A673 (cell line): Measurements from ENCODE around the gene WDPCP. TPM values are rescaled to one million over a fixed set of nuclear protein-coding genes. Genes with fewer than 3 reads are reported as not detected.

Experiments
- BruUV-seq: library from RNA; stranded (reverse); fragments of 400-500 nt; replicated peaks from 2 replicates; lab custom pipeline; 2021; lab: Mats Ljungman, UMichigan
- CTCF ChIA-PET: fragments of 300-600 bp; sonication (Branson Sonifier 250); formaldehyde crosslinking; loops from one replicate; lab custom pipeline; 2022; ENCODE audit warnings: antibody characterized with exemption; lab: Charles Lee
- POLR2A ChIA-PET: fragments of 300-600 bp; sonication (Branson Sonifier 250); formaldehyde crosslinking; loops from one replicate; lab custom pipeline; 2022; ENCODE audit warnings: antibody characterized with exemption; ENCODE audit not compliant: low non-redundant PET; lab: Charles Lee
- DNase-seq: peaks from one replicate; pipeline ENCODE4 v3.0.0-alpha.2; 2015; ENCODE audit warnings: low spot score
- H3K27ac ChIP-seq: fragments of 200-600 bp; sonication (generic); 2 replicates; pipeline ENCODE4 v1.5.1; 2016; ENCODE audit warnings: mixed run types, low read depth, mild to moderate bottlenecking, mixed read lengths, antibody characterized with exemption, low read length; ENCODE audit not compliant: poor library complexity, severe bottlenecking
- H3K27me3 ChIP-seq: fragments of 200-600 bp; sonication (generic); replicated peaks from 2 replicates; pipeline ENCODE4 v1.6.1; 2017; ENCODE audit warnings: mixed run types, low read depth, mild to moderate bottlenecking, mixed read lengths, antibody characterized with exemption, low read length; ENCODE audit not compliant: insufficient read depth, poor library complexity
- H3K36me3 ChIP-seq: fragments of 200-600 bp; sonication (generic); 2 replicates; pipeline ENCODE4 v1.6.1; 2016; ENCODE audit warnings: mixed run types, mild to moderate bottlenecking, mixed read lengths, antibody characterized with exemption, low read length; ENCODE audit not compliant: insufficient read depth, poor library complexity, severe bottlenecking
- H3K4me1 ChIP-seq: fragments of 200-600 bp; sonication (generic); 2 replicates; pipeline ENCODE4 v1.6.1; 2017; ENCODE audit warnings: mixed run types, mild to moderate bottlenecking, mixed read lengths, antibody characterized with exemption, low read length; ENCODE audit not compliant: insufficient read depth, poor library complexity, severe bottlenecking
- H3K4me3 ChIP-seq: fragments of 200-600 bp; sonication (generic); 2 replicates; pipeline ENCODE4 v1.5.1; 2016; ENCODE audit warnings: low read depth, mixed run types, mild to moderate bottlenecking, mixed read lengths, low read length; ENCODE audit not compliant: poor library complexity, severe bottlenecking
- H3K9me3 ChIP-seq: fragments of 200-600 bp; sonication (generic); 2 replicates; pipeline ENCODE4 v1.6.1; 2016; ENCODE audit warnings: mixed run types, low read depth, mild to moderate bottlenecking, mixed read lengths, antibody characterized with exemption, low read length; ENCODE audit not compliant: poor library complexity, severe bottlenecking
- EZH2 ChIP-seq: fragments of 200-600 bp; sonication (generic); IDR thresholded peaks from 2 replicates; pipeline ENCODE4 v1.6.1; 2017; ENCODE audit warnings: borderline replicate concordance, low read depth, mild to moderate bottlenecking, mixed read lengths, antibody characterized with exemption, low read length; ENCODE audit not compliant: poor library complexity, severe bottlenecking
- intact Hi-C: fragments of 100-400 bp; cut with micrococcal nuclease; formaldehyde crosslinking; loops from one replicate; pipeline ENCODE4 v1.10.0; 2022; ENCODE audit not compliant: unreplicated experiment
- total RNA-seq: library from RNA; stranded (reverse); gene quantifications from 2 replicates; pipeline ENCODE4 v1.2.3, GENCODE V29; 2021
- TF ChIP-seq, protein P1 (sequence below): fragments of 300-800, 200-600 bp; sonication (generic); conservative IDR thresholded peaks from 2 replicates; pipeline ENCODE4 v1.5.1; 2017; ENCODE audit warnings: low read depth, mild to moderate bottlenecking, antibody characterized with exemption, low read length, moderate library complexity, mixed read lengths

Gene WDPCP
- total RNA-seq, 1 experiment from 2014 or later = 7.9 TPM

- intact Hi-C loops = loop anchor here (10.0 kb wide), 1 partner anchor 641 kb away; no protein-coding TSS in a partner anchor
- no peaks in the 10 kb centered on the region for H3K27me3 ChIP-seq
- no peak overlapping the region for H3K27ac ChIP-seq
- ChIA-PET POLR2A (no interaction called here), CTCF (interaction anchor here (0.9 kb wide), 1 partner anchor 19 kb away, joined by 4 read pairs; no protein-coding TSS in a partner anchor)
- no peaks in the 10 kb centered on the region for H3K4me1 ChIP-seq
- DNase-seq = no peak
- TF ChIP-seq, protein P1, sequence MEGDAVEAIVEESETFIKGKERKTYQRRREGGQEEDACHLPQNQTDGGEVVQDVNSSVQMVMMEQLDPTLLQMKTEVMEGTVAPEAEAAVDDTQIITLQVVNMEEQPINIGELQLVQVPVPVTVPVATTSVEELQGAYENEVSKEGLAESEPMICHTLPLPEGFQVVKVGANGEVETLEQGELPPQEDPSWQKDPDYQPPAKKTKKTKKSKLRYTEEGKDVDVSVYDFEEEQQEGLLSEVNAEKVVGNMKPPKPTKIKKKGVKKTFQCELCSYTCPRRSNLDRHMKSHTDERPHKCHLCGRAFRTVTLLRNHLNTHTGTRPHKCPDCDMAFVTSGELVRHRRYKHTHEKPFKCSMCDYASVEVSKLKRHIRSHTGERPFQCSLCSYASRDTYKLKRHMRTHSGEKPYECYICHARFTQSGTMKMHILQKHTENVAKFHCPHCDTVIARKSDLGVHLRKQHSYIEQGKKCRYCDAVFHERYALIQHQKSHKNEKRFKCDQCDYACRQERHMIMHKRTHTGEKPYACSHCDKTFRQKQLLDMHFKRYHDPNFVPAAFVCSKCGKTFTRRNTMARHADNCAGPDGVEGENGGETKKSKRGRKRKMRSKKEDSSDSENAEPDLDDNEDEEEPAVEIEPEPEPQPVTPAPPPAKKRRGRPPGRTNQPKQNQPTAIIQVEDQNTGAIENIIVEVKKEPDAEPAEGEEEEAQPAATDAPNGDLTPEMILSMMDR = no peak
- TF ChIP-seq EZH2 = no peak
- no TSS peak for BruUV-seq
- H3K4me3 ChIP-seq = no peak overlapping the region
- H3K36me3 ChIP-seq = no peaks in the 10 kb centered on the region
- no peaks in the 10 kb centered on the region for H3K9me3 ChIP-seq
These were observed 162.7 kb downstream of the WDPCP start for GRCh38 chr2:63425606-63426005.

- intact Hi-C loops = loop anchor here (10.0 kb wide), 1 partner anchor 640 kb away; no protein-coding TSS in a partner anchor
- no peak overlapping the region for H3K27ac ChIP-seq
- no peaks in the 10 kb centered on the region for H3K27me3 ChIP-seq
- CTCF ChIA-PET = interaction anchor here (0.6 to 1.0 kb wide), 3 partner anchors 19 to 62 kb away, joined by 3 to 4 read pairs (median 3); no protein-coding TSS in a partner anchor
- BruUV-seq = no TSS peak
- no peaks in the 10 kb centered on the region for H3K9me3 ChIP-seq
- no peak for DNase-seq
- POLR2A ChIA-PET = no interaction called here
- TF ChIP-seq, protein P1 = no peak
- no peak for TF ChIP-seq EZH2
- H3K4me1 ChIP-seq = no peaks in the 10 kb centered on the region
- H3K4me3 ChIP-seq = no peak overlapping the region
- no peaks in the 10 kb centered on the region for H3K36me3 ChIP-seq
These were observed 163.2 kb downstream of the WDPCP start for GRCh38 chr2:63425079-63425416.

DNA sequence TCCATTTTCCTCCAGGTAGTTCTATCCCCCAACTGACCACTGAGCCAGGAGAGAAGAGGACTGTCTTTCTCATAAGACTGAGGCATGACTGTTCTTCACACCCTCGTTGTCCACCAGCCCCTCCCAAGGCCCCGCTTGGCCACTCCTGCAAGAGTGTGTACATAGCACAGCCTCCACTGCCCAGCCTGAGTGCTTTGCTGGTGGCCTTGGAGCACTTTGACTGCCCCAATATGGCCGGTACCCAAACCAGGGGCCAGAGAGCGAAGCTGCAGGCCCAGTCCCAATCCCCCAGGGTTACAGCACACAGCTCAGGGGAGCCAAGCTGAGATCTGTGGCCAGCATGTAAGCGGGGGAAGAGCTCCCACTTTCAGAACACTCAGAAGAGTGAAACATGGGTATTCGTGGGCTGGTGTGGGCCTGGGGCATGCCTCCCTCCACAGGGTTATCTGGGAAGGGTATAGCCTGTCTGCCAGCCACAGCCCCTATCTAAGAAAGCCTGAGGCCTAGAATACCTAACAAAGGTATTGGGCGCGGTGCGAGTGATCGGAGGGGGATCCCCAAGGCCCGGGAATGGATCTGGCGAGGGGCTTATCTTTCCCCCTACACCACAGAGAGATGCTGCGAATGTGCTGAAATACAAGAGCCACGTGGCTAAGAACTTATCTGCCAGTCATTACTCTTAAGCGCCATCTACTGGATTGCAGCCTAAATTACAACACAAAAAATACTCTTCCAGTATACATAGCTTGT is 163.8 kb downstream of the WDPCP start:
- Histone ChIP-seq H3K9me3 (no peaks in the 10 kb centered on the region), H3K4me3 (no peak overlapping the region), H3K27me3 (no peaks in the 10 kb centered on the region), H3K36me3 (no peaks in the 10 kb centered on the region), H3K27ac (no peak overlapping the region), H3K4me1 (no peaks in the 10 kb centered on the region)
- ChIA-PET POLR2A (no interaction called here), CTCF (interaction anchor here (0.6 to 1.0 kb wide), 3 partner anchors 18 to 62 kb away, joined by 3 to 4 read pairs (median 3); no protein-coding TSS in a partner anchor)
- intact Hi-C loops = loop anchor here (10.0 kb wide), 1 partner anchor 640 kb away; no protein-coding TSS in a partner anchor
- TF ChIP-seq, protein P1 = peak; percentile 75
- no peak for TF ChIP-seq EZH2
- BruUV-seq = no TSS peak
- DNase-seq = peak; percentile 78
